HG03558 (cell line): ENCODE results near the gene ACAP1.
"Not testable (repeated sequence)": the region's sequence is repeated elsewhere in the genome, so short reads cannot be mapped to it uniquely, and the experiment has no call there.

Experiments used
- ATAC-seq: cut with Tn5 transposase; IDR thresholded peaks from one replicate; pipeline ENCODE4 v1.9.1; 2021; ENCODE audit warnings: moderate number of reproducible peaks; ENCODE audit not compliant: unreplicated experiment; ENCODE audit errors: extremely low read depth

ACAP1 gene

GRCh38 chr17:7327056-7327455 lies 9.3 kb upstream of the ACAP1 start:
- no peak for ATAC-seq

GRCh38 chr17:7327501-7327900 lies 8.8 kb upstream of the ACAP1 start:
- no peak for ATAC-seq

GRCh38 chr17:7328009-7328408 lies 8.3 kb upstream of the ACAP1 start:
- ATAC-seq = no peak

GRCh38 chr17:7328840-7329373 lies 7.4 kb upstream of the ACAP1 start, which contains the start of gene NEURL4:
Gene NEURL4 (minus strand): TSS chr17:7329335. CDS start chr17:7329312, 23 bp downstream.
- no peak for ATAC-seq

GRCh38 chr17:7329374-7329996 lies 6.8 kb upstream of the ACAP1 start:
- ATAC-seq = peak; percentile 36

- ATAC-seq = peak; percentile 6
Observed at GRCh38 chr17:7329997-7330637, 6.2 kb upstream of the ACAP1 start.

GRCh38 chr17:7330638-7331015 lies 5.7 kb upstream of the ACAP1 start:
- no peak for ATAC-seq

GRCh38 chr17:7332111-7332510 lies 4.2 kb upstream of the ACAP1 start:
- ATAC-seq = no peak

- not testable (repeated sequence) for ATAC-seq
Observed at GRCh38 chr17:7332600-7333069, 3.7 kb upstream of the ACAP1 start.

- ATAC-seq = no peak
Observed at GRCh38 chr17:7334938-7335538, 1.3 kb upstream of the ACAP1 start.

GRCh38 chr17:7335765-7336164 lies 564 bp upstream of the ACAP1 start:
- ATAC-seq = not testable (repeated sequence)

GRCh38 chr17:7337600-7337999 lies 1.3 kb downstream of the ACAP1 start:
- not testable (repeated sequence) for ATAC-seq

GRCh38 chr17:7340179-7340578 lies 3.9 kb downstream of the ACAP1 start:
- ATAC-seq = no peak

- ATAC-seq = no peak
Observed at GRCh38 chr17:7341842-7342241, 5.5 kb downstream of the ACAP1 start.

- ATAC-seq = no peak
Observed at GRCh38 chr17:7343250-7343649, 6.9 kb downstream of the ACAP1 start.

GRCh38 chr17:7346761-7347614 lies 10.7 kb downstream of the ACAP1 start:
- ATAC-seq = no peak

GRCh38 chr17:7347630-7348477 lies 11.5 kb downstream of the ACAP1 start:
- no peak for ATAC-seq

GRCh38 chr17:7348478-7349242 lies 12.3 kb downstream of the ACAP1 start:
- ATAC-seq = no peak
